22Rv1 (cell line): ENCODE data around the gene UBE2K.

Source experiments
- H3K27ac ChIP-seq: fragments of 450-650 bp; 2 replicates; pipeline ENCODE4 v1.5.1; 2017
- CTCF ChIP-seq: fragments of 450-650 bp; IDR thresholded peaks from 2 replicates; pipeline ENCODE4 v1.5.1; 2017; ENCODE audit warnings: mild to moderate bottlenecking
- ZFX ChIP-seq: fragments of 450-650 bp; IDR thresholded peaks from 2 replicates; pipeline ENCODE4 v1.6.1; 2017; ENCODE audit warnings: antibody characterized with exemption, borderline replicate concordance

Gene UBE2K

DNA sequence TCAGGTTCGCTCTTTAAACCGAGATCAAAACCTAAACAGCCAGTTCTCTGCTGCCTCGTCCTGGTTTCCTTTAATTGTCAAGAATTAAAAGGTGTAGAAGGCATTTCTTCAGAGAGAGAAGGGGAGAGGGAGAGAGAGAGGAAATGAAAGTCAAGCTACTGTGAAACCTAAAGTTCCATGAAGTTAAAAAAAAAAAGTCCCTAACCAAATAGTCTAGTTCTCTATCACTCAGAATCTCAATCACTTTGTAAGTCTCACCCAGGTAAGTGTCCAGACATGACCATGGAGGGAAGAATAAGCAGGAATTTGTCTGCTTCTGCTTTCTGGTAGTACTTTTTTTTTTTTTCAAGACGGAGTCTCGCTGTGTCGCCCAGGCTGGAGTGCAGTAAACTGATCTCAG lies 40.5 kb upstream of the UBE2K start:
- TF ChIP-seq ZFX (no peak), CTCF (no peak)
- no peak overlapping the region for H3K27ac ChIP-seq

DNA sequence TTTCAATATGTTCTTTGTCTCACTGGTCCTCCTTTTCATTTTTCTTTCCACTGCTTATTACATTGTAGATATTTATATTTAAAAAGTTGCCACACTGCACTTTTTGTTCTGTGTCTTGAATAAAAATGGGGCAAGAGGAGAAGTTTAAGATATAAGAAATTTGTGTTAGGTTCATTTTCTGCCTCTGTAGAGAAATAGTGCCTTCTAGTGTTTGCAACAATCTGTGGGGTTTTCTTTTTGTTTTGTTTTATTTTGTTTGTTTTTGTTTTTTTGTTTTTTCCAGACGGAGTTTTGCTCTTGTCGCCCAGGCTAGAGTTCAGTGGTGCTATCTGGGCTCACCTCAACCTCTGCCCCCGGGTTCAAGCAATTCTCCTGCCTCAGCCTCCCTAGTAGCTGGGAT lies 39.2 kb upstream of the UBE2K start:
- TF ChIP-seq CTCF = peak; percentile 36
- no peak for TF ChIP-seq ZFX
- H3K27ac ChIP-seq = no peak overlapping the region

GRCh38 chr4:39660045-39660444 lies 37.9 kb upstream of the UBE2K start:
- H3K27ac ChIP-seq = no peak overlapping the region
- TF ChIP-seq CTCF (no peak), ZFX (no peak)

GRCh38 chr4:39660757-39661156 lies 37.2 kb upstream of the UBE2K start:
- no peak overlapping the region for H3K27ac ChIP-seq
- TF ChIP-seq ZFX = no peak
- TF ChIP-seq CTCF = no peak

DNA sequence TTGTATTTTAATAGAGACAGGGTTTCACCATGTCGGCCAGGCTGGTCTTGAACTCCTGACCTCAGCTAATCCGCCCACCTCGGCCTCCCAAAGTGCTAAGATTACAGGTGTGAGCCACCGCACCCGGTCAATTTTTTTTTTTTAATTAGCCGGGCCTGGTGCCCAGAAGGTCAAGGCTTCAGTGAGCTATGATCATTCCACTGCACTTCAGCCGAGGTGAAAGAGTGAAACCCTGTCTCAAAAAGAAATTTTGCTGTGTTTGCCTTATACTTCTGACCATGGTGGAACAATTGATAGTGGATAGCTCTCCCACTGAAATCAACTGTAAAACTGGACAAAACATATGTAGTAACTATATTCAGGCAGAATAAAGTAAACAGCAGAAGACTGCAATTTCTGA lies 35.3 kb upstream of the UBE2K start:
- H3K27ac ChIP-seq = no peak overlapping the region
- TF ChIP-seq ZFX (no peak), CTCF (no peak)

DNA sequence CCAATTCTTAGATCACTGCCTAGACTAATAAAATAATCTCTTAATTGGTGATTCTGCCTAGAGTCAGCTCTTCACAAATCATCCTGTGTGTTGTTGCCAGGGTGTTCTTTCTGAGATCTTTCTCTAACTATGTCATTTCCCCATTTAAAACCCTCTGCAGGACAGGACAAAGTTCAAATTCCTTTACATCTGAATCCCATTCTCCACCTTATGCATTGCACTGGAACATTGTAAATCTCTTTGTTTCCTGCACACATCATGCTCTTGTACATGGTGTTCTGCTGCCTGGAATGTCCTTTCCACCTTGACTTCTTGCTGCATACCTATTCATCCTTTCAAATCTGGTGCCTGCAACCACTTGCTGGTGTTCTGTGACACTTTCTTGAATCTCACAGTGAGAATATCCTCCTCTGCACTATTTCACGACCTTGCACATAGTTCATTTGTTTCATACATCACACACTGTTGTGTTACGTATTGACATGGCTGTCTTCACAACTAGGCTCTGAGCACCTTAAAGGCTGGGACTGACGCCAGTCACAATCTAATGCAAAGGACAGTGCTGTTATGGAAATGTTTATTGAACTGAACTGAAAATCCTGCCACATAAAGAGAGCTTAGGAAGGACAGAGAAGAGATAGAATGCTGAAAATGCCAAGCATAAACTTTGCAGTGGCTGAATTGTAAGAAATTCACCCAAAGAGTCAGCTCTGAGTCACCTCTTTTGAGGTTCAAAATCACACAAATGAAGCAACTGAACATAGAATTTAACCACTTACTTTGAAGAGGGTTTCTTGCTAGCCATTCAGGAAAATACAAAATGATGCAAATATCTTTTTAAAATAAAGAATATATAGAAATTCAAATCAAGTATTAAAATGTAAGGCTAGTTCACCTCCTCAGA lies 32.9 kb upstream of the UBE2K start:
- H3K27ac ChIP-seq = 0 out of 2 replicates have a peak overlapping the region, but pooled peaks have one; percentile 4
- TF ChIP-seq CTCF (no peak), ZFX (no peak)

DNA sequence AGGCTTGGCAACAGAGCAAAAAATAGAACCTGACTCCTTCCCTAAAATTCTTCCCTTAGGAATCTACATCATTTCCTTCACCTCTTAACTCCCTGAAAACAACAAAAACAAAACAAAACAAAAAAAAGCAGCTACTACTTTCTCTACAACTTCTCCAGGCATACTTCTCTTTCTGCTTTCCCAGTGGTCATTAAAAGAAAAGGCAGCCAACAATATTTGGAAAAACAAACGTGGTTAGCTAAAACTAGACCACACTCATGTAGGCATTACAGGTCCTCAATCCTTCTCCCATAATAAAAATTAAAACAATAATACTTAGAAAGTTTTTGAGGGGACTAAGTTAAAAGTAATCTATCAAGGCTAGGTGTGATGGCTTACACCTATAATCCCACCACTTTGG lies 30.2 kb upstream of the UBE2K start:
- TF ChIP-seq ZFX (no peak), CTCF (no peak)
- no peak overlapping the region for H3K27ac ChIP-seq
